Measurements from ENCODE around the gene PCDHGA11.
A peak's percentile ranks its signal among the peaks of the same experiment; 100 is the strongest.
"Not testable (repeated sequence)": the region's sequence is repeated elsewhere in the genome, so short reads cannot be mapped to it uniquely, and the experiment has no call there.

PCDHGA11 gene

DNA sequence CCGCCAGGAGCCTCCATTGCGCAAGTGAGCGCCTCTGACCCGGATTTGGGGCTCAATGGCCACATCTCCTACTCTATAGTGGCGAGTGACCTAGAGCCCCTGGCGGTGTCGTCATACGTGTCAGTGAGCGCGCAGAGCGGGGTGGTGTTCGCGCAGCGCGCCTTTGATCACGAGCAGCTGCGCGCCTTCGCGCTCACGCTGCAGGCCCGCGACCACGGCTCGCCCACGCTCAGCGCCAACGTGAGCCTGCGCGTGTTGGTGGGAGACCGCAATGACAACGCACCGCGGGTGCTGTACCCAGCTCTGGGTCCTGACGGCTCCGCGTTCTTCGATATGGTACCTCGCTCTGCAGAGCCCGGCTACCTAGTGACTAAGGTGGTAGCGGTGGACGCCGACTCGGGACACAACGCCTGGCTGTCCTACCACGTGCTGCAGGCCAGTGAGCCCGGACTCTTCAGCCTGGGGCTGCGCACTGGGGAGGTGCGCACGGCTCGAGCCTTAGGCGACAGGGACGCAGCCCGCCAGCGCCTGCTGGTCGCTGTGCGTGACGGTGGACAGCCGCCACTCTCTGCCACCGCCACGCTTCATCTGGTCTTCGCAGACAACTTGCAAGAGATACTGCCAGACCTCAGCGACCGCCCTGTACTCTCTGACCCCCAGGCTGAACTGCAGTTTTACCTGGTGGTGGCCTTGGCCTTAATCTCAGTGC lies 11.1 kb upstream of the PCDHGA11 start:
- CTCF ChIA-PET, result interaction anchor here (0.9 to 16.4 kb wide), 5 partner anchors 90 to 158 kb away, joined by 3 to 288 read pairs (median 6); no protein-coding TSS in a partner anchor

DNA sequence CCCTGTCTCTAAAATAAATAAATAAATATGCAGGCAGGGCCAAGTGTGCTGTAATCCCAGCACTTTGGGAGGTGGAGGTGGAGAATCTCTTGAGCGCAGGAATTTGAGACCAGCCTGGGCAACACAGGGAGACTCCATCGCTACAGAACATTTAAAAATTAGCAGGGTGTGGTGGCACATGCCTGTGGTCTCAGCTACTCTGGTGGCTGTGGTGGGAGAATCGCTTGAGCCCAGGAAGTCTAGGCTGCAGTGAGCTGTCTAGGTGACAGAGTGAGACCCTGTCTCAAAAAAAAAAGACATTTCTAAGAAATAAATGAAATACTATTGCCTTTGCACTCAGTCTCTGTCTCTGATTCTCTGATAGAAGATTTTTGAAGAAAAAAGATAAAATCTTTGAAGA lies 9.3 kb upstream of the PCDHGA11 start:
- POLR2A ChIA-PET, result no interaction called here
- DNase-seq (ENCODE audit: low read depth, low spot score), result no peak
- CTCF ChIA-PET, result interaction anchor here (3.1 to 16.4 kb wide), 4 partner anchors 10 to 156 kb away, joined by 30 to 288 read pairs (median 78); partner anchors contain the start of gene PCDHGA11
- H3K4me3 ChIP-seq (ENCODE audit: low read depth, low read length), result no peak overlapping the region
- TF ChIP-seq, protein P1, sequence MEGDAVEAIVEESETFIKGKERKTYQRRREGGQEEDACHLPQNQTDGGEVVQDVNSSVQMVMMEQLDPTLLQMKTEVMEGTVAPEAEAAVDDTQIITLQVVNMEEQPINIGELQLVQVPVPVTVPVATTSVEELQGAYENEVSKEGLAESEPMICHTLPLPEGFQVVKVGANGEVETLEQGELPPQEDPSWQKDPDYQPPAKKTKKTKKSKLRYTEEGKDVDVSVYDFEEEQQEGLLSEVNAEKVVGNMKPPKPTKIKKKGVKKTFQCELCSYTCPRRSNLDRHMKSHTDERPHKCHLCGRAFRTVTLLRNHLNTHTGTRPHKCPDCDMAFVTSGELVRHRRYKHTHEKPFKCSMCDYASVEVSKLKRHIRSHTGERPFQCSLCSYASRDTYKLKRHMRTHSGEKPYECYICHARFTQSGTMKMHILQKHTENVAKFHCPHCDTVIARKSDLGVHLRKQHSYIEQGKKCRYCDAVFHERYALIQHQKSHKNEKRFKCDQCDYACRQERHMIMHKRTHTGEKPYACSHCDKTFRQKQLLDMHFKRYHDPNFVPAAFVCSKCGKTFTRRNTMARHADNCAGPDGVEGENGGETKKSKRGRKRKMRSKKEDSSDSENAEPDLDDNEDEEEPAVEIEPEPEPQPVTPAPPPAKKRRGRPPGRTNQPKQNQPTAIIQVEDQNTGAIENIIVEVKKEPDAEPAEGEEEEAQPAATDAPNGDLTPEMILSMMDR (IDR thresholded peaks at IDR 0.05; ENCODE audit: insufficient read depth, low read length, missing control alignments), result no peak

More for the DNA sequence above, 11.1 kb upstream of the PCDHGA11 start:
- POLR2A ChIA-PET, result no interaction called here
- DNase-seq (ENCODE audit: low read depth, low spot score), result no peak
- TF ChIP-seq, protein P1 (IDR thresholded peaks at IDR 0.05; ENCODE audit: insufficient read depth, low read length, missing control alignments), result no peak
- no peak overlapping the region for H3K4me3 ChIP-seq (ENCODE audit: low read depth, low read length)

DNA sequence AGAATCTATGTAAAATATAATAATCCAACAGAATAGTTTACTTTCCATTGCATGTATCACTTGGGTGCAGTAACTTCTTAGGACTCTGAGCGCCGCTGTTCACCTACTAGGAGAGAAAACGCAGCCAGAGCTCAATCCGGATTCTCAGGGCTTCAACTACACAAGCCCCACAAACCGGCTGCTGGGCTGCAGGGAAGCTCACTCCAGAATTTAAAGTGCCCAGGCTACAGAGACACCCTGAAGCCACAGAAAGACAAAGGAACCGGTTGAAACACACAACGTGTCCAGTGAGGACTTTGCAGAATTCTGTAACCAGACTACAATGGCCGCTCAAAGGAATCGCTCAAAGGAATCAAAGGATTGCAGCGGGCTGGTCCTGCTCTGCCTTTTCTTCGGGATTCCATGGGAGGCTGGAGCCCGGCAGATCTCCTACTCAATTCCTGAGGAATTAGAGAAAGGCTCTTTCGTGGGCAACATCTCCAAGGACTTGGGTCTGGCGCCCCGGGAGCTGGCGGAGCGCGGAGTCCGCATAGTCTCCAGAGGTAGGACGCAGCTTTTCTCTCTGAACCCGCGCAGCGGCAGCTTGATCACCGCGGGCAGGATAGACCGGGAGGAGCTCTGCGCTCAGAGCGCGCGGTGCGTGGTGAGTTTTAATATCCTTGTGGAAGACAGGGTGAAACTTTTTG lies 7.9 kb upstream of the PCDHGA11 start, which contains the start of gene PCDHGA10:
TSS of gene PCDHGA10 (plus strand) at position 134 of the 686 bp plus-strand sequence. CDS start at position 323, 189 bp downstream.
- peak within 1 kb of the TSS; percentile 53 for H3K4me3 ChIP-seq (ENCODE audit: low read depth, low read length)
- ChIA-PET CTCF (interaction anchor here (0.7 to 16.4 kb wide), 29 partner anchors 8 to 162 kb away, joined by 3 to 295 read pairs (median 6); partner anchors contain the start of genes PCDHGA1, PCDHGA11, PCDHGA12 and PCDHGA5), POLR2A (interaction anchor here (0.6 to 0.9 kb wide), 2 partner anchors 111 to 148 kb away, joined by 4 to 5 read pairs; no protein-coding TSS in a partner anchor)
- TF ChIP-seq, protein P1 (IDR thresholded peaks at IDR 0.05; ENCODE audit: insufficient read depth, low read length, missing control alignments), result peak; percentile 48
- DNase-seq (ENCODE audit: low read depth, low spot score), result no peak

DNA sequence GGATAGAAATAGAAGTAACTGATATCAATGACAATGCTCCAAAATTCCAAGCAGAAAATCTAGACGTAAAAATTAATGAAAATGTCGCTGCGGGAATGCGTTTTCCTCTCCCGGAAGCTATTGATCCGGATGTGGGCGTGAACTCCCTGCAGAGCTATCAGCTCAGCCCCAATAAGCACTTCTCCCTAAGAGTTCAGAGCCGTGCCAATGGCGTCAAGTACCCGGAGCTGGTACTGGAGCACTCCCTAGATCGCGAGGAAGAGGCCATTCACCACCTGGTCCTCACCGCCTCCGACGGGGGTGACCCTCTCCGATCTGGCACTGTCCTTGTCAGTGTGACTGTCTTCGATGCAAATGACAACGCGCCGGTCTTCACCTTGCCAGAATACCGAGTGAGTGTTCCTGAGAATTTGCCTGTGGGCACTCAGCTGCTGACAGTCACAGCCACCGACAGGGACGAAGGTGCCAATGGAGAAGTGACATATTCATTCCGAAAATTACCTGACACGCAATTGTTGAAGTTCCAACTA lies 7.2 kb upstream of the PCDHGA11 start:
- no peak for DNase-seq (ENCODE audit: low read depth, low spot score)
- peak overlapping the region; percentile 53 for H3K4me3 ChIP-seq (ENCODE audit: low read depth, low read length)
- POLR2A ChIA-PET, result no interaction called here
- TF ChIP-seq, protein P1 (IDR thresholded peaks at IDR 0.05; ENCODE audit: insufficient read depth, low read length, missing control alignments), result no peak
- CTCF ChIA-PET, result interaction anchor here (0.6 to 16.4 kb wide), 27 partner anchors 8 to 214 kb away, joined by 3 to 295 read pairs (median 7); partner anchors contain the start of genes PCDHB11, PCDHGA1, PCDHGA11 and PCDHGA12

DNA sequence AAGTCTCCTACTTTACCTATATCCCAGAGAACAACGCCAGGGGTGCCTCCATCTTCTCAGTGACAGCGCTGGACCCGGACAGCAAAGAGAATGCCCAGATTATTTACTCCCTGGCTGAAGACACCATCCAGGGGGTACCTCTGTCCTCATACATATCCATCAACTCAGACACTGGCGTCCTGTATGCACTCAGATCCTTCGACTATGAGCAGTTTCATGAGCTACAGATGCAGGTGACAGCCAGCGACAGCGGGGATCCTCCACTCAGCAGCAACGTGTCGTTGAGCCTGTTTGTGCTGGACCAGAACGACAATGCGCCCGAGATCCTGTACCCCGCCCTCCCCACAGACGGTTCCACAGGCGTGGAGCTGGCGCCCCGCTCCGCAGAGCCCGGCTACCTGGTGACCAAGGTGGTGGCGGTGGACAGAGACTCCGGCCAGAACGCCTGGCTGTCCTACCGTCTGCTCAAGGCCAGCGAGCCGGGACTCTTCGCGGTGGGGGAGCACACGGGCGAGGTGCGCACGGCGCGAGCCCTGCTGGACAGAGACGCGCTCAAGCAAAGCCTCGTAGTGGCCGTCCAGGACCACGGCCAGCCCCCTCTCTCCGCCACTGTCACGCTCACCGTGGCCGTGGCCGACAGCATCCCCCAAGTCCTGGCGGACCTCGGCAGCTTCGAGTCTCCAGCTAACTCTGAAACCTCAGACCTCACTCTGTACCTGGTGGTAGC lies 6.1 kb upstream of the PCDHGA11 start:
- POLR2A ChIA-PET; DNase-seq (ENCODE audit: low read depth, low spot score); H3K4me3 ChIP-seq (ENCODE audit: low read depth, low read length): not testable (repeated sequence)
- CTCF ChIA-PET, result interaction anchor here (0.6 to 16.4 kb wide), 15 partner anchors 12 to 215 kb away, joined by 3 to 295 read pairs (median 11); partner anchors contain the start of genes PCDHB11, PCDHGA12, PCDHGA9 and PCDHGB1

DNA sequence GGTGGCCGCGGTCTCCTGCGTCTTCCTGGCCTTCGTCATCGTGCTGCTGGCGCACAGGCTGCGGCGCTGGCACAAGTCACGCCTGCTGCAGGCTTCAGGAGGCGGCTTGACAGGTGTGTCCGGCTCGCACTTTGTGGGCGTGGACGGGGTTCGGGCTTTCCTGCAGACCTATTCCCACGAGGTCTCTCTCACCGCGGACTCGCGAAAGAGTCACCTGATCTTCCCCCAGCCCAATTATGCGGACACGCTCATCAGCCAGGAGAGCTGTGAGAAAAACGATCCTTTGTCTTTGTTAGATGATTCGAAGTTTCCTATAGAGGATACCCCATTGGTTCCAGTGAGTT lies 5.6 kb upstream of the PCDHGA11 start:
- H3K4me3 ChIP-seq (ENCODE audit: low read depth, low read length); DNase-seq (ENCODE audit: low read depth, low spot score); POLR2A ChIA-PET: not testable (repeated sequence)
- CTCF ChIA-PET, result interaction anchor here (1.5 to 16.4 kb wide), 7 partner anchors 15 to 152 kb away, joined by 3 to 303 read pairs (median 196); partner anchors contain the start of genes PCDHGA12 and PCDHGB5

Measured in AG04449 (cell line).